GM18951 (cell line): Measurements from ENCODE around the gene TSPAN5.

Experiments used
- POLR2A ChIP-seq: IDR thresholded peaks from 4 replicates; pipeline ENCODE4 v1.6.1; 2011; ENCODE audit warnings: mild to moderate bottlenecking; ENCODE audit not compliant: insufficient read length, insufficient read depth; ENCODE audit errors: extremely low read depth
- in situ Hi-C: fragments of 300-500 bp; cut with MboI; formaldehyde crosslinking; loops from one replicate; pipeline ENCODE4 v1.12.0; 2022; ENCODE audit warnings: low sequenced_read_pairs, mixed read lengths, inconsistent platforms; ENCODE audit not compliant: unreplicated experiment

TSPAN5 gene

GRCh38 chr4:98522062-98522461 is 136.3 kb downstream of the TSPAN5 start:
- in situ Hi-C loops, result no loop called here
- TF ChIP-seq POLR2A, result no peak

GRCh38 chr4:98521486-98521885 is 136.9 kb downstream of the TSPAN5 start:
- in situ Hi-C loops, result no loop called here
- no peak for TF ChIP-seq POLR2A

- TF ChIP-seq POLR2A, result no peak
- in situ Hi-C loops, result no loop called here
Measured at GRCh38 chr4:98519268-98519977, 139.0 kb downstream of the TSPAN5 start.

GRCh38 chr4:98518559-98519267 is 139.7 kb downstream of the TSPAN5 start:
- no peak for TF ChIP-seq POLR2A
- in situ Hi-C loops, result no loop called here

- TF ChIP-seq POLR2A, result no peak
- in situ Hi-C loops, result no loop called here
Measured at GRCh38 chr4:98517218-98518021, 141.0 kb downstream of the TSPAN5 start.

GRCh38 chr4:98516441-98517217 is 141.8 kb downstream of the TSPAN5 start:
- in situ Hi-C loops, result no loop called here
- no peak for TF ChIP-seq POLR2A

- TF ChIP-seq POLR2A, result no peak
- in situ Hi-C loops, result no loop called here
Measured at GRCh38 chr4:98516042-98516440, 142.4 kb downstream of the TSPAN5 start.

GRCh38 chr4:98515470-98515809 is 143.0 kb downstream of the TSPAN5 start:
- no peak for TF ChIP-seq POLR2A
- in situ Hi-C loops, result no loop called here

- in situ Hi-C loops, result no loop called here
- TF ChIP-seq POLR2A, result no peak
Measured at GRCh38 chr4:98514741-98515469, 143.5 kb downstream of the TSPAN5 start.

- in situ Hi-C loops, result no loop called here
- no peak for TF ChIP-seq POLR2A
Measured at GRCh38 chr4:98512918-98513317, 145.5 kb downstream of the TSPAN5 start.

- in situ Hi-C loops, result no loop called here
- TF ChIP-seq POLR2A, result no peak
Measured at GRCh38 chr4:98510757-98511517, 147.5 kb downstream of the TSPAN5 start.

GRCh38 chr4:98510340-98510739 is 148.1 kb downstream of the TSPAN5 start:
- in situ Hi-C loops, result no loop called here
- TF ChIP-seq POLR2A, result no peak
